Measurements from ENCODE around the gene TTC7B. TPM values are rescaled to one million over a fixed set of nuclear protein-coding genes. Genes with fewer than 3 reads are reported as not detected.

Gene TTC7B
- polyA plus RNA-seq, 1 donor from 2014 or later, result 19.9 TPM

GRCh38 chr14:90687680-90688079, 128.6 kb downstream of the TTC7B start:
- H3K9ac ChIP-seq (ENCODE audit: low read length), result no peak overlapping the region
- TF ChIP-seq REST (IDR thresholded peaks at IDR 0.05; ENCODE audit: borderline replicate concordance) (no peak), POLR2AphosphoS5 (IDR thresholded peaks at IDR 0.05) (no peak)
- no peak overlapping the region for H3K27ac ChIP-seq (ENCODE audit: low read length)
- H3K4me3 ChIP-seq (ENCODE audit: low read length), result no peak overlapping the region
- no peak overlapping the region for H3K4me2 ChIP-seq (ENCODE audit: low read length)
- no peaks in the 10 kb centered on the region for H4K20me1 ChIP-seq (ENCODE audit: insufficient read depth)
- no peaks in the 10 kb centered on the region for H3K27me3 ChIP-seq (ENCODE audit: insufficient read depth, low read depth, low read length)
- H3K9me3 ChIP-seq (ENCODE audit: low read length), result no peaks in the 10 kb centered on the region
- H3K36me3 ChIP-seq (ENCODE audit: insufficient read depth, low read length), result peaks cover 4% of the 10 kb centered on the region
- H3F3A ChIP-seq (ENCODE audit: insufficient read depth, low read length, poor library complexity, severe bottlenecking), result no peaks in the 10 kb centered on the region
- no peaks in the 10 kb centered on the region for H3K9me2 ChIP-seq (ENCODE audit: insufficient read depth, low read length)
- no peak overlapping the region for H2AFZ ChIP-seq (ENCODE audit: low read depth, low read length)
- no peaks in the 10 kb centered on the region for H3K79me2 ChIP-seq (replicated peaks; ENCODE audit: insufficient read depth, low read length)

GRCh38 chr14:90682615-90683014, 133.6 kb downstream of the TTC7B start:
- no peak overlapping the region for H2AFZ ChIP-seq (ENCODE audit: low read depth, low read length)

More at GRCh38 chr14:90682615-90683014, 133.6 kb downstream of the TTC7B start:
- H3K4me2 ChIP-seq (ENCODE audit: low read length), result no peak overlapping the region
- no peaks in the 10 kb centered on the region for H3F3A ChIP-seq (ENCODE audit: insufficient read depth, low read length, poor library complexity, severe bottlenecking)
- no peaks in the 10 kb centered on the region for H3K9me2 ChIP-seq (ENCODE audit: insufficient read depth, low read length)
- TF ChIP-seq SMC3 (conservative IDR thresholded peaks at IDR 0.05; ENCODE audit: poor library complexity) (no peak), EZH2 (IDR thresholded peaks at IDR 0.05; ENCODE audit: borderline replicate concordance, insufficient read depth, low read length, poor library complexity, severe bottlenecking) (no peak), RAD21 (conservative IDR thresholded peaks at IDR 0.05) (no peak), REST (IDR thresholded peaks at IDR 0.05; ENCODE audit: borderline replicate concordance) (no peak), CTCF (IDR thresholded peaks at IDR 0.05; ENCODE audit: poor library complexity, severe bottlenecking) (no peak), MXI1 (conservative IDR thresholded peaks at IDR 0.05; ENCODE audit: poor library complexity, severe bottlenecking) (no peak), POLR2AphosphoS5 (IDR thresholded peaks at IDR 0.05) (no peak), TAF1 (IDR thresholded peaks at IDR 0.05; ENCODE audit: low read depth) (no peak), EP300 (conservative IDR thresholded peaks at IDR 0.05; ENCODE audit: poor library complexity, severe bottlenecking) (no peak)
- no peak overlapping the region for H3K9ac ChIP-seq (ENCODE audit: low read length)
- no peak overlapping the region for H3K27ac ChIP-seq (ENCODE audit: low read length)
- H4K20me1 ChIP-seq (ENCODE audit: insufficient read depth), result no peaks in the 10 kb centered on the region
- H3K36me3 ChIP-seq (ENCODE audit: insufficient read depth, low read length), result peaks cover 4% of the 10 kb centered on the region
- H3K4me3 ChIP-seq (ENCODE audit: low read length), result no peak overlapping the region
- H3K27me3 ChIP-seq (ENCODE audit: insufficient read depth, low read depth, low read length), result no peaks in the 10 kb centered on the region
- H3K79me2 ChIP-seq (replicated peaks; ENCODE audit: insufficient read depth, low read length), result no peaks in the 10 kb centered on the region
- H3K9me3 ChIP-seq (ENCODE audit: low read length), result no peaks in the 10 kb centered on the region
